ENCODE measurements around the gene PDE8A. TPM values are rescaled to one million over a fixed set of nuclear protein-coding genes. Genes with fewer than 3 reads are reported as not detected.
A peak's percentile ranks its signal among the peaks of the same experiment; 100 is the strongest.

PDE8A gene, protein sequence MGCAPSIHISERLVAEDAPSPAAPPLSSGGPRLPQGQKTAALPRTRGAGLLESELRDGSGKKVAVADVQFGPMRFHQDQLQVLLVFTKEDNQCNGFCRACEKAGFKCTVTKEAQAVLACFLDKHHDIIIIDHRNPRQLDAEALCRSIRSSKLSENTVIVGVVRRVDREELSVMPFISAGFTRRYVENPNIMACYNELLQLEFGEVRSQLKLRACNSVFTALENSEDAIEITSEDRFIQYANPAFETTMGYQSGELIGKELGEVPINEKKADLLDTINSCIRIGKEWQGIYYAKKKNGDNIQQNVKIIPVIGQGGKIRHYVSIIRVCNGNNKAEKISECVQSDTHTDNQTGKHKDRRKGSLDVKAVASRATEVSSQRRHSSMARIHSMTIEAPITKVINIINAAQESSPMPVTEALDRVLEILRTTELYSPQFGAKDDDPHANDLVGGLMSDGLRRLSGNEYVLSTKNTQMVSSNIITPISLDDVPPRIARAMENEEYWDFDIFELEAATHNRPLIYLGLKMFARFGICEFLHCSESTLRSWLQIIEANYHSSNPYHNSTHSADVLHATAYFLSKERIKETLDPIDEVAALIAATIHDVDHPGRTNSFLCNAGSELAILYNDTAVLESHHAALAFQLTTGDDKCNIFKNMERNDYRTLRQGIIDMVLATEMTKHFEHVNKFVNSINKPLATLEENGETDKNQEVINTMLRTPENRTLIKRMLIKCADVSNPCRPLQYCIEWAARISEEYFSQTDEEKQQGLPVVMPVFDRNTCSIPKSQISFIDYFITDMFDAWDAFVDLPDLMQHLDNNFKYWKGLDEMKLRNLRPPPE
- total RNA-seq = 10 to 100 TPM; 30.9 to 48.8 TPM
- long read RNA-seq, donor 1, partial matches to known transcripts = 2 of 13 reads
- long read RNA-seq, donor 1, other reads (novel, unspliced or antisense) = 7 of 13 reads
- long read RNA-seq, donor 2, partial matches to known transcripts = 2 of 8 reads
- long read RNA-seq, donor 2, other reads (novel, unspliced or antisense) = 5 of 8 reads

GRCh38 chr15:84981711-84982300, at the start of gene PDE8A:
TSS of gene PDE8A (plus strand) at chr15:84981856. CDS start at chr15:84982163, 307 bp downstream.
- intact Hi-C loops (cut with DNase I) = no loop called here
- DNase-seq (ENCODE audit: low spot score) = peak; percentile 89

- intact Hi-C loops (cut with DNase I) = no loop called here
- no peak for DNase-seq (ENCODE audit: low spot score)
These were observed 46.5 kb upstream of the PDE8A start for GRCh38 chr15:84934942-84935729.

DNA sequence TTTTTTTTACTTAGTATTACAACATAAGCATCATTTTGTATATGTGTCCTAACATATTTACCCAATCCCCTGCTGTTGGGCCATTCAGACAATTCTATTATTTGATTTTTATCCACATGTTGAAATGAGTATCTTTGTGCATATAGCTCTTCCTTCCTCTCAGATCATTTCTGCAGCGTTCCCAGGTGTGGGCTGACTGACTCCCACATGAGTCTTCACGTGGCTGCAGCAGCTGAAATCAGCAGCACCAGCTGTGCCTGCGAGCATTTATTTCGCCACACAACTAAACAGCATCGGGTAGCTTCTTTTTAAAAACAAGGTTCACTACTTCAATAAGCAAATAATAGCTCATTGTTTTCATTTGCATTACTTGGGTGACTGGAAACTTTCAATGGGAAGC, 44.5 kb upstream of the PDE8A start:
- intact Hi-C loops (cut with DNase I) = no loop called here
- no peak for DNase-seq (ENCODE audit: low spot score)

DNA sequence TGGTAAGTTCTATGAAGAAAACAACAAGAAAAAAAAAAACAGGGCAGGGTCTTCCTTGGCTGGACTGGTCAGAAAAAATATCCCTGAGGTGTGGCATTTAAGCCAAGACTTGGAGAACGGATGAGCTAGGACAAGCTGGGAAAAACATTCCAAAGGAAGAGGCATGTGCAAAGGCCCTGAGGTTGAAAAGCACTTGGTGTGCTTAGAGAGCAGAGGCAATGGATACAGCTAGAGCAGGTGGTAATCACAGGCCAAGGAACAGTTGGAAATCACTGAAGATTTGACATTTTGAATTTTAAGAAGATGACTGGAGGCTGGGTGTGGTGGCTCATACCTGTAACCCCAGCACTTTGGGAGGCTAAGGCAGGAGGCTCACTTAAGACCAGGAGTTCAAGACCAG, 42.9 kb upstream of the PDE8A start:
- DNase-seq (ENCODE audit: low spot score) = no peak
- intact Hi-C loops (cut with DNase I) = no loop called here

GRCh38 chr15:84940399-84940798, 41.3 kb upstream of the PDE8A start:
- DNase-seq (ENCODE audit: low spot score) = no peak
- intact Hi-C loops (cut with DNase I) = no loop called here

DNA sequence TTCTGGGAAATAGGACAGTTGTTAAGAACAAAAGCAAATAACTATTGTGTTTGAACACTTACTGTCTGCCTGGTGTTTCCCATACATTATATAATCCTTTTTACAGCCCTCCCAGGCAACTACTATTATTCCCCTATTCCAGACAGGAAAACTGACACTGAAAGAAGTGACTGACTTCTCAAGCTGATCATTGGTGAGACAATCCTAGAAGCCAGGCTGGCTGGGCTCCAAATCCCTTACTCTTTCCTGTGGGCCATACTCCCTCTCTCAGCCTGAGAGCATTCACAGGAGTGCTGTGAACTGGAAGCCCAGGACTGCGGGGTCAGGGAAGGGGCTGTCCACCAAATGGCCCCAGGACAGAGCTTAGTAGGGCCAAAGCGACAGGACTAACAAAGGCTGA, 39.2 kb upstream of the PDE8A start:
- intact Hi-C loops (cut with DNase I) = no loop called here
- DNase-seq (ENCODE audit: low spot score) = no peak

DNA sequence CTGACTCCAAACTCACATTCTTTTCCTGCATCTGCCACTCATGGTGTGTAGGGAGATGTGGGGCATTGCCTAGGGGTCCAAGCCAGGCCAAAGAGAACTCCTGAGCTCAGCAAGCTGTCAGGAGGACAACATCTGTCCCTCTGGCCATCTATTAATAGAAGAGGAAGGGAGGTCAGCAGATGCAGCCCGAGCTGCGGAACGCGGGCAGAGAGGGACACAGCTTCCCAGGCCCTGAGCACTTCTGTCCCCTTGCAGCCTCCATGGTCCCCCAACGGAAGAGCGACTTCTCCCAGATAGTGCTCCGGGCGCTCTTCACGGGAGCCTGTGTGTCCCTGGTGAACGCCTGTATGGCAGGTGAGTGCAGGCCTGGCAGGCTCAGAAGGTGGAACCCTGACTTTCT, 37.3 kb upstream of the PDE8A start:
- intact Hi-C loops (cut with DNase I) = no loop called here
- DNase-seq (ENCODE audit: low spot score) = no peak

GRCh38 chr15:84944861-84945260, 36.8 kb upstream of the PDE8A start:
- DNase-seq (ENCODE audit: low spot score) = no peak
- intact Hi-C loops (cut with DNase I) = no loop called here

- intact Hi-C loops (cut with DNase I) = no loop called here
- DNase-seq (ENCODE audit: low spot score) = no peak
These were observed 34.7 kb upstream of the PDE8A start for GRCh38 chr15:84946772-84947489.

GRCh38 chr15:84947947-84948830, 33.5 kb upstream of the PDE8A start:
- peak; percentile 88 for DNase-seq (ENCODE audit: low spot score)
- intact Hi-C loops (cut with DNase I) = no loop called here

GRCh38 chr15:84949043-84949442, 32.6 kb upstream of the PDE8A start:
- intact Hi-C loops (cut with DNase I) = no loop called here
- no peak for DNase-seq (ENCODE audit: low spot score)

DNA sequence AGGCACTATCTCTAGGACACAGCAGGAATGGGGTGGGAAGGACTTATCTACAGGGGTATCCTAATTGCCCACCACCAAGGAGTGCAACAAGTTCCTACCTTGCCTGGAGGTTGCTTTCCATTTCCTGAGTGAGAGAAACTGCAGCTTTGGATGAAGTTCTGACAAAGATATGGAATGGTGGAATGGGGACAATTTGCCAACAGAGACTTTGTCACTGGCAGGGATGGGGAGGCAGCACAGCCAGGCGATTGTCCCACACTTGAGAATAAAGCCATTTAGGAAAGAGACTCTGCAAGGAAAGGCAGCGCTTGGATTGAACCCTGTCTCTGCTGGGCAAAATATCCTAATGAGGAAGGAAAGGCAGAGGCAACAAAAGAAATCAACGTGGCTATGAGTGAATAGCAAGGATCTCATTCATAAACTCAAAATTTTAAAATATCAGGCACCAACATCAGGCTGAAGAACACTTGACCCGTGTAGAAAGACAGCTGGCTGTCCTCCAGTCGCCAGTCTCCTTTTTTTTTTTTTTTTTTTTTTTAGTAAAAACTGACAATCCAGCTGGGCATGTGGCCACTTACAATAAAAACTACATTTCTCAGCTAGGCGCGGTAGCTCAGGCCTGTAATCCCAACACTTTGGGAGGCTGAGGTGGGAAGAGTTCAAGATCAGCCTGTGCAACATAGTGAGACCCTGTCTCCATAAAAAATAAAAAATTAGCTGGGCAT, 31.6 kb upstream of the PDE8A start:
- intact Hi-C loops (cut with DNase I) = loop anchor here (5.0 to 10.0 kb wide), 2 partner anchors 92 to 95 kb away; no protein-coding TSS in a partner anchor
- peak; percentile 29 for DNase-seq (ENCODE audit: low spot score)

DNA sequence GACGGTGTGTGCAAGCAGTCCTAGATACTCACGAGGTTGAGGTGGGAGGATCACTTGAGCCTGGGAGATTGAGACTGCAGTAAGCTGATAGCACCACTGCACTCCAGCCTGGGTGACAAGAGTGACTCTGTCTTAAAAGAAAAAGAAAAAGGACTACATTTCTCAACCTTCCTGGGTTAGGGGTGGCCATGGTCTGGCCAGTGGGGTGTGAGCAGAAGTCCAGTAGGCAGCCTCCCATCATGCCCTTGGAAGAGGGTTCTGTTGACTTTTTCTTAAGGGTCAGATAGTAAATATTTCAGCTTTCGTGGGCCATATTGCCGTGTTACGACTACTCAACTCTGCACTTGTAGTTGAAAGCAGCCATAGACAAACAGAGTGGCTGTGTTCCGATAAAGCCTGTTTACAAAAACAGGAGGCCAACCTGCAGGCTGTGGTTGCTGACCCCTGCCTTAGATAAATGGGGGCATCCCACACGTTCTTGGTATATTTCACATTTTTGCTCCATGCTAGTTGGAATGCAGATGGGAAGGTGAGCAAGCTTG, 31.0 kb upstream of the PDE8A start:
- intact Hi-C loops (cut with DNase I) = loop anchor here (5.0 to 10.0 kb wide), 2 partner anchors 92 to 94 kb away; no protein-coding TSS in a partner anchor

DNA sequence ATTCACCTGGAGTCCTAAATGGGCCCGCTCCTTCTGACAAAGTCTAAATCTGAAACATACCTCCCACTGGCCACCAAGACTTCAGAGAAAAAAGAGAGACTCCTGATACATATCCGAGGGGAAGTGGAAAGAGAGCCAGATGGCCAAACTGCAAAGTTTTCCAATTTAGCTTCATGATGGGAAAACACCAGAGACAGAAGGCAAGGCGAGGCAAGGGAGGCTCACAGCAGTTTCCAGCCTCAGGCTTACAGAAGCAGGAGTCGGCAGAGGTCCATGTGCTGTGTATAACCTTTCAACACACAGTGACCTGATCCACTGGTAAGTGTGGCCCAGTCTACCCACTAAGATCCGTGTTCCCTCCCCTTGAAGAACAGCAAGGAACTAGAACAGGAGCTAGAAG, 29.9 kb upstream of the PDE8A start:
- DNase-seq (ENCODE audit: low spot score) = no peak
- intact Hi-C loops (cut with DNase I) = loop anchor here (5.0 to 10.0 kb wide), 2 partner anchors 91 to 93 kb away; no protein-coding TSS in a partner anchor

More for the DNA sequence above, 31.0 kb upstream of the PDE8A start:
- DNase-seq (ENCODE audit: low spot score) = no peak

- no peak for DNase-seq (ENCODE audit: low spot score)
- intact Hi-C loops (cut with DNase I) = loop anchor here (5.0 to 10.0 kb wide), 2 partner anchors 89 to 92 kb away; no protein-coding TSS in a partner anchor
These were observed 28.5 kb upstream of the PDE8A start for GRCh38 chr15:84953136-84953535.

GRCh38 chr15:84953726-84954125, 27.9 kb upstream of the PDE8A start:
- intact Hi-C loops (cut with DNase I) = loop anchor here (5.0 to 10.0 kb wide), 2 partner anchors 89 to 91 kb away; no protein-coding TSS in a partner anchor
- DNase-seq (ENCODE audit: low spot score) = no peak

Measured in posterior vena cava (tissue), 2 donors.